Hematopoietic multipotent progenitor cell treated with erythropoietin and hydrocortisone succinate and interleukin-3 and kit ligand, for 15 days (in vitro differentiated cells): ENCODE measurements around the gene CADPS.

ENCODE experiments used
- DNase-seq: peaks from one replicate; pipeline ENCODE4 v3.0.0-alpha.2; 2015; ENCODE audit warnings: low spot score

The CADPS gene

DNA sequence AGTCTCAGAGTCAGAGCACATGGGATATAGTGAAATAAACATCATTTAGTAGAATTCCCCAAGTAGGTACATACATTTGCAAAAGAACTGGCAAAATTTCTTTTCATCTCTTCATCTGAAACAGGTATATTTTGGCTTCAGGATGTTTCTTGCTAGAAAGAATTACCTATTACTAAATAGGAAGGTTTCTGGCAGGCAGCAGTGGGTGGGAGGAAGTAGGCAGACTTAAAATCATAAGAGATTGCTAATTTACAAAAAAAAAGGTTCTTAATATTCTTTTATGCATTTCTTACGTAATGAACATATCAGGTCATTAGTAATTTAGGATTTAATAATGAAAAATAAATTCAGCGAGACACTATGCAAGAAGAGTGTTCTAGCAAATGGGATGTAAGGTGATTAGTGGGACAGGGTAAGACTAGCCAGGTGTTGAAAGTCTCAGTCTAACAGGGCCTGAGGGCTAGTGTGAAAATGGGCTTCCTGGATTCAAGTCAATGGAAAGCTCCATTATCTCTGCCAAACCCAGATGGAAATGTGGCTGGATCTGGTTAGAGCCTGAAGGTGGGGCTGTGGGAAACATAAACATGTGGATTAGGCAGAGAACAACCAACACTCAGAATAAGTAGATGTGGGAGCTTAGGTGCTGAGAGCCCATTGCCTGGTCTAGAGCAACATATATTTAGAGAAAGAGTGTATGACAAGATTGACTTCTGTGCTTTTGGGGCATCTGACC lies 374.5 kb downstream of the CADPS start:
- DNase-seq, result no peak

DNA sequence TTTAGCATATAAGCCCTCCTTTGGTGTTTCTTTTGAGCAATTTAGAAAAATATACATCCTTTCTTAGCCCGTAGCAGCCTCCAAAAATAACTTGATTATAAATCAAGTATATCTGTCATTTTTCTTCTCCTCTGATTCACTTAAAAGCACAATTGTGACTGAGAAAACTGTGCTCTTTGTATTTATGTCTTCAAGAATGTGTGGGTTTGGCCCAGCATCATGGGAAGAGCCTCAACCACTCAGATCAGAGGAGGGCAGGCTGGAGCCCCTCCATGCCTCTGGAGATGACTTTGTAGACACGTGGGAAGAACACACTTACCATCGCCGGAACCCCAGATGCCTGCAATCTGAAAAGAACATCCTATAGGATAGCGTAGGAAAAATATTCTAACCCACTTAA lies 378.1 kb downstream of the CADPS start:
- no peak for DNase-seq

DNA sequence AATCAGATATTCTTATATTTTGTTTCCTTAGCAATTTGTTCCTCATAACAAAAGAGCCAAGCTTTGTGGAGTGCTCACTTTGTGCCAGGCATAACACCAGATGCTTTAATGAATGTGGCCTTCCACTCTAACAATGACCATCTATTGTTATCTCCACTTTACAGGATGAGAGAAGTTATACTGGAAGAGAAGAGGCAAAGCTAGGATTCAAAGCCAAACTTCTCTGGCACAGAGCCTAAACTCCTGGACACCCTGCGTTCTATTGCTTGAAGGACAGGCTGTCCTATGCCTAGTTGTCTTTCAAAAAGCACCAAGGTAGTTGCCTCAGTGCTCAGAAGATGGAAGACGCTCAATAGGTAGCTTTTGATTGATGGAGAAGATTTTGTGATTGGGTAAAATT lies 378.7 kb downstream of the CADPS start:
- DNase-seq, result no peak

DNA sequence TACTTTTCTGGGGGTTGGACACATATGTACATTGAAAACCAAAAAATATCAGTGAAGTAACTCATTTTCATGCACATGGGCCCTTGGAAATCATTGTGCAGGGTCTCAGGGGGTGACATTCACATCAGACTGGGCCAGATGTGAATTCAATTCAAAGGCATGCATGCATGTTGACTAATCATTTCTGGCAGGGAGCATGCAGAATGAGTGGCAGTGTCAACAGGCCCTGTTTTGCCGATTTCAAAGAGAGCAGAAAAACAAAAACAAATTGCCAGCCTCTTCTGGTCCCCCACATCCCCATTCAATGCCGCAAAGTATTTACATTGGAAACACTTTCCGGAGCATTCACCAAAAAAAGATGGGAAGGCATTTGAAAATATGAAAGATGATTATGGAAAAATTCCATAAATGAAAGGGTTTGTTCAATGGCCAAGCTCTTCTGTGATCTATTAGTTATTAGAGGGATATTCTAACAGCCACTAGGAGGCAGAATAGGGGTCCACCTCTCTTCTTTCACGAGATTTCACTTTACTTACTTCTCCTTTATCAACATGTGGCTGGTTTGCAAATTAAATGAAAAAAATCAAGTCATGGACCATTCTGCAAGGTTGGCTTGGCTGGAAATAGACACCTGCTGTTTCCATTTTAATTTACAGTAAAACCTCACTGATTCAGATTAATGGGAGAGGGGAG lies 382.0 kb downstream of the CADPS start:
- DNase-seq, result no peak

DNA sequence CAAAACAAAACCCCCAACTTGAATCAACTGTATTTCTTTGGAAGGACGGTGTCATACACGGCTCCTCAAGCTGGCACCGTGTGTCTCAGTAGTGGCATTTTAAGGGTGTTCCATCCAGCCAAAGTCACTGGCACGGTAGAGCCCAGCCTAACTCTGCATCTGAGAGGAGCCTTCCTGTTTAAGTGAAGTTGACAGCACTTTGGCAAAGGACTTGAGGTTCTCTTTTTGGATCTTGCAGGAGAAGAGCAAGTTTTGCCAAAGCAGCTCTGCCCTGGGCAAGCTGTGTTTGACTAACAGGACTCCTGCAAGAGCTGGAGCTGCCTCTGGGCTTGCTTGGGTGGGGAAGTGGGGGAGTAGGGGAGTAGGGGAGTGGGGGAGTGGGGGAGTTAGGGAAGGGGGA lies 392.3 kb downstream of the CADPS start:
- DNase-seq, result no peak

DNA sequence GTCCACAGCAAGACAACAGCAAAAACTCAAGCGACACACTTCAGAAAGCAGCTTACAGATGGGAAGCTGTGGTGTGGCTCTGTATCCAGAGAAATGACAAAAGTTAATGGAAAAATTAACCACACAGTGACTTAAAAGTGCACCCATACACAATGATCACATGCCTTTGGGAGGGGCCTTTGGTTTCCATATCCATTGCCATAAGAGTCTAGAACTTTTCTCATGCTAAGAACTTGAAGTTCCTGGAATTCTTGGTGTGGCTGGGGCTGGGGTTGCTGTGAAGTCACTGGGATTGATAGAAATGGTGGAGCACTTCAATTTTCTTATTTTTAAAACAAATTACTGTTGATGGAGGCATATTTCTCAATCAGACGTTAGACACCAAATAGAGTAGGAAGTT lies 393.3 kb downstream of the CADPS start:
- DNase-seq, result no peak

DNA sequence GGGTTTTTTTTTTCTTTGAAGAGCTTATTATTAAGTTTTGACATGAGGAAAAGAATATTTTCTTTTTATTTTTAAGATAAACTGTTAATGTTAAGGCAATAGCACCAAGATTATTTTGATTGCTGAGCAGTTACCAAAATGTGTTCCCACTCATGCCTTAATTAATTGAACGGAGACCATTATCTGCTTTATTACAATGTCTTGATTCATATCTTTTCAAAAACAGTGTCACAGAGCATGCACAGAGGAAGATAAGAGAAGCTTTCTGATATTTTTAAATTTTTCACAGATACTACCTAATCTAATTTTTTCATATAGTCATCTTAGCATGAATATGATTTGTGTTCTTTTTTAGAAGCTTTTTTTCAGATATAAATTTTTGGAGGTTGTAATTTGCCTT lies 395.2 kb downstream of the CADPS start:
- no peak for DNase-seq

DNA sequence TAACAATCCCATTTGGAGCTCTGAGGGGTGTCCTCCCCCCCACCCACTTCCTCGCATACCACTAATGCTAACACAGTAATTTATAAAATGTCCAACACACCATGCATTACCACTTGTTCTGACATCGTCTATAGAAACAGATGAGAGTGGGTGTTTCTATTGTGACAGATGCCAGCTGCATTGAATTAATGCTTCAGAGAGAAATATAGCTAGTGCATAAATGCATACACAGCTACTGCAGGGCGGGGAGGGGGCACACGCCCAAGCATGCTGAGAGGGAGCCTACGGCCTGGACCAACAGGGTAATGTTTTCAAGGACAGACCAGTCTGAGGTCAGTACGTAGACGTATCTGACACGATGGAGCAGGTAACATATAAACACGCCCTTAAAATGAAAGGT lies 395.9 kb downstream of the CADPS start:
- DNase-seq, result no peak

DNA sequence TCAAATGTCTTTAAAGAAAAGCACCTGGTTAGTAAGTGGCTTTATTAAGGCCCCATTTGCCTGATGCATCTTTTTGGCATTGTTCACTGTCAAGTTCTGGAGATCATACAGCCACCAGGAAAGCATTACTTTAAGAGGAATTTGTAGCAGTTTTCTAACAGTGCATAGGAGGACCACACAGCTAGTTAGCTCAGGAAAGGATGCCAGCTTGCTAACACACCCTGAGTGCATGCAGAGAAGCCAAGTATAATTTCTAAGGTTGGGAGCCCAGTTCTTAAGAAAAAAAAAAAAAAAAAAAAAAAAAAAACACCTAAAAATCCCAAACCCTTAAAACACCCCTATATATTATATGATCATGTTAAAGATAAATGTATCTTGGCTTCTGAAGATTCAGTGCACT lies 399.9 kb downstream of the CADPS start:
- no peak for DNase-seq

DNA sequence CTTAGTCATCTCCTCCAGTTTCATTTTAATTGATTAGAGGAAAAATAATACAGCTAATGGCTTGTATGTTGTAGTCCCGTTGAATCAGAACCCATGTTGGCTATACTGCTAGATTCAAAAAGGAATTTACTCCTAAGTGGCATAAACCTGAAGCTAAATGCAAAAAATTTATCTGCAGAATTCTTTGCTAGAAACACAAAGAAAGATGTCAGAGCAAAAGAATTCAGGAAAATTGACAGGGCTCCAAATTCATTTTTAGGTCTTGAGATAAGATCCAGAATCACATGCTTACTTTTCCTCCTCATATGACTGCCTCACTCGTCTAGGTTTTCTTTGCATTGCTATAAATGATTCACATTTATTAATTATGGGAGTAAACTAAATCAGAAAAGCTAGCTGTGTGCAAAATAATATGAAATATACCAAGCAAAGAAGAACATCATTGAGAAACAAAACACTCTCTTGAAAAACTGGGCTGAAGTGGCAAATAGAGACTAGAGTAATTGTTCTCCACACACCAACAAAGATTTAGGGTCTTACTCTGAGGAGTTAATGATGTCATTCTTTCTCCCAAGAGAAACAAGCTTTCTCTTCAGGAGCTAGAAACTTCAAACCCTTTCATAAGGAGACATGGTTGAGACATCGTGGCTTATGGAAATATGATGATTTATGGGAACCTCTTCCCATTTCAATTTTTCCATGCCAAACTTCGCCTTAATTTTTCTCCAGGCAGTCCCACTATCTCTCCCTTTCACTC lies 407.1 kb downstream of the CADPS start:
- DNase-seq, result no peak

DNA sequence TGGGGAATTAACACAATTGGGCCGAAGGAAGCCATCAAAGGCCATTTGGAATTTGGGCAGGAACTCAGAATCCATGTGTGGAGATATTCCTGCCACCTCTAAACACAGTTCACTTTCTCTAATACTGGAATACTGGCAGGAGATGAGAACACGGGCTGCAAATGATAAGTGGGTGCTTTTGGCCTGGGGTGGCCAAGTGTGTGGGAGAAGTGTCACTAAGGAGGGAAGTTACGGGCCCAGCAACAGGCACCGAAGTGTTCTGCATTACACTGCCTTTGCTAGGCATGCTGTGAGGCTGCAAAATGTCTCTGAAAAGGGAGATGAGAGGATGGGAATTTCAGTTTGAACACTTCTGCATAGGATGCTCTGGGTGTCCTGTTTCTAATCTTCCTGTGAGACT lies 412.4 kb downstream of the CADPS start:
- no peak for DNase-seq

DNA sequence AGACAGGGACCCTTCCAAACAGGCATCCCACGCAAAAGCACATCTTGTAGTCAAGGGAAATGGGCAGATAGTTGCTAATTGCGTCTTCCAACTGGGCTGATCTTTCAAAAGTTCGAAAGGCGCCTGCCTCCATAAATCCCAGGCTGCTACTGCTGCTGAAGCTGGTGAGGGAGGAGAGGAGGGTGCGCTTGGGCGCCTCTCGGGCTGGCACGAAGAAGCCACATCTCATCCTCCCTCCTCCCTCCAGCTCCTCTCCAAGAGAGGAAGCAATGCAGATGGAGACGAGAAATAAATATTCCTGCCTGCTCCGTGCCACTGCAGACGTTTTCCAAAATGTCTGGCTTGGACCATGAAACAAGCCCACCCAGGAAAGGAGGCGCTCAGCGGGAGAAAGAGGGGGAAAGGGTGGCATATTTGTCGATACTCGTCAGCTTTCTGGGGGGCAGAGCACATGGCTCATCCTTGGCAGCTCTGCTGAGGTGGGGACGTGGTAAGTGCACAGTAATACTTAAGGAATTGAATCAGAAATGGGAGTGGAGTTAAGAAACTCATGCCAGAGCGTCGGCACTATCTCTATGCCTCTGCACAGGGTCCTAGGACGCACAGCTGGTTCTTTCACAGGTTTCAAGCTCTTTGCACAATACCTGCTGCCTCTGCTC lies 413.0 kb downstream of the CADPS start:
- DNase-seq, result no peak

DNA sequence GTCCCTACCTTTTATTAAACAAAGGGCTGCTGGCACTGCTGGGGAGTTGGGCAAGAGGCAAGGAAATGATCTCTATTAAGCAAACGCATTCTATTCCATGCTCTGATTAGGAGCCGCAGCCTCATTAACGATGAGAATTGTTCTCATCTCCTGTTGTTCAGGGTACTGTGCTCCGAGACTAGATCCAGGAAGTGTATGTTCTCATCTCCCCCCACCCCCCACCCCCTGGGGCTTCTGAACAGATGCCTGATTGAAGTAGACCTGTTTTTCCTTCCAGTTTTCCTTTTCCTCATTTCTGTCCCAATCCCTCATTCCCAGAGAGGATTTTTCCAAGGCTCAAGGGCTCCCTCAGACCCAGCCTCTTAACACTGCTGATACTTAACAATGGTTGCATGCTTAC lies 420.3 kb downstream of the CADPS start:
- no peak for DNase-seq

DNA sequence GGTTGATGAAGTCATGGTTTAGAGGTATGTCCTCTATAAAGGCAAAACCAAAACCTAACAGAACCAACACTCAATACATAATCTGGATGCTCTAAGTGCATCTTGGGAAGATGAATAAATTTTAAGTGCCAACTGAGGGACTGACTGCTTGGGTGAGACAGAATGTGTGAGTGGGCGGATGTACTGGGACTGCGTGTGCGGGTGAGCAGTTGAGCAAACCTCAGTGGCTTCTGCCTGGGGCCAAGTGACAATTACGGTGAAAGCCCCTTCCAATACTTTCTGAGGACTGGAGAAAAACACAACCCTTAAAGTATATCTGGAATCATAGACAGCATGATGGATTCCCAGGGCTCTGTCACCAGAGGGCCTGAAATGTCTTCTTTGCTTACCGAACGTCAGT lies 421.8 kb downstream of the CADPS start:
- no peak for DNase-seq

DNA sequence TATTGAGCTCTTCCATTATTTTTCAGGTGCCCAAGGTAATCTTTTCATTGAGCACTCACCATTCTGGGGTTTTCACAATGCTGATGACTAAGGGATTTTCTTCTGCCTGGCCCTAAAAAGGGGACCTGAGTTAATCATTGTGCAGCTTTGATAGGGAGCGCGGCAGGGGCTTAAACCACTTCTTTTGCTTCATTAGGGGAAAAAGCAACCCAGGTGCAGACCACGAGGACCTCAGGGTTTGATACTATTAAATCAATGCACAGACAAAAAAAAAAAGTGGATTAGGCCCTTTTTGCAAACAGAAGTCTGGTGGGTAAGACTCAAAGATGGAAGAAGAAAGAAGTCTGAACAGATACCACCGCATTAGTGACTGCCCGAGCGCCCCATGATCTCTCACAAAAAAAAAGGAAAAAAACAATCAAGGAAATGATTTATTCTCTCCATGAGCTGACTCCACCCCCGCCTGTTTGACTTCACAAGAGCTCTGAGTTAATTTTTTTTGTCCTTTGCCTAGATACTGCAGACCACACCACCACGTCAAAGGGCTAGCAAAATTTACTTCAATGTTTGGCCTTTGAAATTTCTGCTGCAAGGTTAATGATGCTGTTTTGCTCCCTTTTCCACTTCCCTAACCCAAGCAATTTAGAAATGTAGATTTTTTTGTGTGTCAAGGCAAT lies 423.9 kb downstream of the CADPS start:
- DNase-seq, result no peak

DNA sequence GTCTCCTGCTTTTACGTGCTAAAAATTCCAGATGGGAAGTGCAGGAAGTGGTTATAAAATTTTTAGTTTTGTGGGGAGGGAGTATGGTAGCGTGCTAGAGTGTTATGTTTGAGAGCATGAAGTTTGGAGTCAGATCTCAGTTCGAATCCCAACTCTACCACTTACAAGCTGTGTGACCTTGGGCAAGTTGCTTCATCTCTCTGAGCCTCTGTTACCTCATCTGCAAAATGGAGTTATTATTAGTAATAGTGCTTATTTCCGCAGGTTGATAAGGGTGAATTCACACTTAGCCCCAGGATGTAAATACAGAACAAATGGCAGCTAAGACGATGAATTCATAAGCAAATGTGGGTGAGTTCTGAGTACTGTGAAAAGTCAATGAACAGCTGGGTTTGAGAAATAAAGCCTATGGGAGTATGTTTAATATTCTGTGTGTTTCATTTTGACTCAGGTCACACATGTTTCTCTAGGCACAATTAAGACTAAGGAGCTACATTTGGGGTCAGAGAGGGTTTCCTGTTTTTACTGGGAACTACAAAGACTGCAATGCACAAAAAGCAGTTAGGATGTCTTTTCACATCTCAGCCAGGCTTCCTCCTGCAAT lies 428.8 kb downstream of the CADPS start:
- DNase-seq, result no peak

DNA sequence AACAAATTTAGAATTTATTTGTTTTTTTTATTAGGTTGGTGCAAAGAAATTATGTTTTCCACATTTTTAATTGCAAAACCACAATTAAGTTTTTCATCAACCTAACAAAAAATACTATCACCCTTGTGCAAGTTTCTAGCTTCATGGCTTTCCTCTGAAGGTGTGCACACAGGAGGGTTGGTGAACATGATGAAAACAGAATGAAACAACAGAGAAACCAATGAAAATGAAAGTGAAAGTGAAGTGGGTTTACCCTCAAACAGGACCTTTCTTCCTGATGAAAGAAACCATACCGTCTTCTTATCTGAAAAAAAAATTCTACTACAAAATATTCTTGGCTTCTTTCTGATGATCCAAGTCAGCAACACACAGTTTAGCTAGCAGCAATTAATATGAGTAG lies 429.9 kb downstream of the CADPS start:
- no peak for DNase-seq

DNA sequence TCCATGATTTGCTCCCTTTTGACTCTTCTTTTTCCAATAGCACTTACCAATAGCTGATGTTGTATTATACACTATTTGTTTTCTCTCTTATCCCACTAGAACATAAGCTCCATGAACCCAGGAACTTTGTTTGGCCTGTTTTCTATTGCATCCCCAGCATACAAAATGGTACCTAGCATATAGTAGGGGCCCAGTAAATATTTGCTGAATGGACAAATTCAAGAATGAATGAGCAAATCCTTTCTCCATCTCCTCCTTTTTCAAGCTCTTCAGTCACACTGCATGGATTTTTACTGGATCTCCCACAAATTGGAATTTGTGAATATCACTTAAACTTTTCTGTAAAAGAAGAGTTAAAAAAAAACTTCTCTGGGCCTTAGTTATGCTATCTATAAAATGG lies 435.2 kb downstream of the CADPS start:
- DNase-seq, result no peak

DNA sequence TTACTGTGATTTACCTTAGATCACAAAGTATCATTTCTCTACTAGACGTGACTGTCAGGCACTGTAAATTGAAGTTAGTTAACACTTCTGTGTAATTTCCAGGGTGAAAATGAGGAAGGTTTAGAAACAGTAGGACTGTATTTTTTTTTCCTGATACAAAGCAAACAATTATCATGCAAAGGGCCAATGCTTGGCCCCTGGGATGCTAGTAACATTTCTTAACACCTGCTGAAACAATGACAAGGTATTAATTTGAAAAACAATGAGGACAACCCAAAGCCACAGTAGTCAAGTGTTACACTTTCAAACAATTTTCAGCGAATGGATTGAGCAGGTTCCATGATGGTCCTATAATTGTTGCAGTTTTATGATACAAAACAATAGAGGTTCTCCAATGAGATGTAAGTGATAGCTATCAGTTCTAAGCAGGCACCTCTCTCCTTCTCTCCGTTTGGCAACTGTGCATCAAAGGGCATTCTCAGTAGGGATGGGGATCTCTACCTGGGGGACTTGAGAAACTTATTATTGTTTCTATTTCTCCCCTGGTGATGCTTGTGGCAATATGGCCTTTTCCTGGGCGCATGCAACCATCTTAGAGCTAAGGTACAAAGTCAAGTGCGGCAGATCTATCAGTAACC lies 435.9 kb downstream of the CADPS start:
- DNase-seq, result no peak

DNA sequence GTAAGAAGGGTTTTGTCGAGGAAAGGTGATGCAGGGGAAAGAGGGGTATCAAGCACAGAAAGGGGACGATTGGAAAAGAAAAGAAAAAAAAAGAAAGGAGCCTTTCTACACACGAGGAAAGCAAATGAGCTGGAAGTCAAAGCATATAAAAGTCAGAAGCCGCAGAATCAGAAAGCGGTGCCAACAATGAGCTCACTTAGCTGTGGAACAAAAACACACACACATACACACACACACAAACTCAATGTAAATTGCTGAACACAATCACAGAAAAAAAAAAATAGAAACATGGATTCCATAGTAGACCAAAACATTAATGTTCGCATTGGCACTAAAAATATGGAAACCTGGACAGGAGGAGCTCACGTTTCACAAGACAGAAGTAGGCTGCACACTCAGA lies 438.4 kb downstream of the CADPS start:
- no peak for DNase-seq

DNA sequence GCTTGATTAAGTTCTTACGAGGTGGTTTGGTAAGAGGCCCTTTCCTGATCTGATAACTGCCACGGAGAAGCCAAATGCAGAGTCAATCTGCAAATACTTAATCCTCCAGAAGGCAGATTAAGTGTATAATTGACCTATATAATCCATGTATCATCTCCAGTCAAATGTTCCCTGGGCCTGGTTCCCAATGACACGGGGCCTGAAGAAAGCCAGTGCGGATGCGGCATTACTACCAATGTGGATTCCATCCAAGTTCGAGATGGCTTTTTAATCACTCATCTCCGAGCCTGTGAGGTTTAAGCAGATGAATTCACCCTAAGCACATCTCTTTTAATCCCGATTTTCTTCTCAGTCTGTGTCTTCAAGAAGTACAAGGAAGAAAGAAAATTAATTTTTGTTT lies 441.8 kb downstream of the CADPS start:
- no peak for DNase-seq
